Measurements from ENCODE around the gene MRPL12.

The MRPL12 gene

GRCh38 chr17:81676906-81677305 is 26.3 kb upstream of the MRPL12 start:
- DNase-seq, result peak in 4 of 42 donors; percentile 11 to 53 (median 19)
- intact Hi-C loops (cut with DNase I), result no loop called here

- intact Hi-C loops (cut with DNase I), result no loop called here
- no peak for DNase-seq
These were observed 23.0 kb upstream of the MRPL12 start for GRCh38 chr17:81680150-81680549.

- intact Hi-C loops (cut with DNase I), result no loop called here
- peak in 13 of 42 donors; percentile 14 to 56 (median 28) for DNase-seq
These were observed 21.5 kb upstream of the MRPL12 start for GRCh38 chr17:81681672-81682071.

- DNase-seq, result no peak
- intact Hi-C loops (cut with DNase I), result no loop called here
These were observed 20.5 kb upstream of the MRPL12 start for GRCh38 chr17:81682565-81683207.

GRCh38 chr17:81683208-81683583 is 20.0 kb upstream of the MRPL12 start:
- DNase-seq, result peak in 4 of 42 donors; percentile 6 to 23 (median 14)
- intact Hi-C loops (cut with DNase I), result no loop called here

- intact Hi-C loops (cut with DNase I), result no loop called here
These were observed 19.4 kb upstream of the MRPL12 start, which contains the start of the genes ARL16 and HGS for GRCh38 chr17:81683584-81684441. Gene ARL16, minus strand, starts transcription at chr17:81683797. Its CDS starts 44 bp downstream, at chr17:81683753. Gene HGS, plus strand, starts transcription at chr17:81684011. Its CDS starts 56 bp downstream, at chr17:81684067.

GRCh38 chr17:81684442-81684911 is 18.7 kb upstream of the MRPL12 start:
- intact Hi-C loops (cut with DNase I), result no loop called here
- no peak for DNase-seq

More at GRCh38 chr17:81683584-81684441, 19.4 kb upstream of the MRPL12 start, which contains the start of the genes ARL16 and HGS:
- peak; percentile 93 to 99 (median 97) for DNase-seq

- DNase-seq, result peak in 36 of 42 donors; percentile 24 to 88 (median 64)
- intact Hi-C loops (cut with DNase I), result no loop called here
These were observed 18.1 kb upstream of the MRPL12 start for GRCh38 chr17:81685108-81685507.

GRCh38 chr17:81686614-81687013 is 16.6 kb upstream of the MRPL12 start:
- no peak for DNase-seq
- intact Hi-C loops (cut with DNase I), result no loop called here

- no peak for DNase-seq
- intact Hi-C loops (cut with DNase I), result no loop called here
These were observed 15.2 kb upstream of the MRPL12 start for GRCh38 chr17:81687770-81688541.

- intact Hi-C loops (cut with DNase I), result no loop called here
- DNase-seq, result no peak
These were observed 14.6 kb upstream of the MRPL12 start for GRCh38 chr17:81688616-81689015.

GRCh38 chr17:81690066-81690465 is 13.1 kb upstream of the MRPL12 start:
- intact Hi-C loops (cut with DNase I), result no loop called here
- peak in 30 of 42 donors; percentile 30 to 78 (median 54) for DNase-seq

GRCh38 chr17:81690549-81690948 is 12.6 kb upstream of the MRPL12 start:
- intact Hi-C loops (cut with DNase I), result no loop called here
- DNase-seq, result no peak

- intact Hi-C loops (cut with DNase I), result no loop called here
- no peak for DNase-seq
These were observed 12.0 kb upstream of the MRPL12 start for GRCh38 chr17:81691196-81691595.

GRCh38 chr17:81691608-81692007 is 11.6 kb upstream of the MRPL12 start:
- no peak for DNase-seq
- intact Hi-C loops (cut with DNase I), result no loop called here

- intact Hi-C loops (cut with DNase I), result no loop called here
- no peak for DNase-seq
These were observed 9.5 kb upstream of the MRPL12 start for GRCh38 chr17:81693509-81694210.

GRCh38 chr17:81694810-81695209 is 8.4 kb upstream of the MRPL12 start:
- intact Hi-C loops (cut with DNase I), result no loop called here

GRCh38 chr17:81695211-81695610 is 8.0 kb upstream of the MRPL12 start:
- no peak for DNase-seq
- intact Hi-C loops (cut with DNase I), result no loop called here

More at GRCh38 chr17:81694810-81695209, 8.4 kb upstream of the MRPL12 start:
- no peak for DNase-seq

GRCh38 chr17:81695801-81696200 is 7.4 kb upstream of the MRPL12 start:
- intact Hi-C loops (cut with DNase I), result no loop called here
- no peak for DNase-seq
